ENCODE results near the gene DTNB. TPM values are rescaled to one million over a fixed set of nuclear protein-coding genes. Genes with fewer than 3 reads are reported as not detected.

Gene DTNB
- total RNA-seq, 1 donor from 2014 or later = 12.0 TPM

DNA sequence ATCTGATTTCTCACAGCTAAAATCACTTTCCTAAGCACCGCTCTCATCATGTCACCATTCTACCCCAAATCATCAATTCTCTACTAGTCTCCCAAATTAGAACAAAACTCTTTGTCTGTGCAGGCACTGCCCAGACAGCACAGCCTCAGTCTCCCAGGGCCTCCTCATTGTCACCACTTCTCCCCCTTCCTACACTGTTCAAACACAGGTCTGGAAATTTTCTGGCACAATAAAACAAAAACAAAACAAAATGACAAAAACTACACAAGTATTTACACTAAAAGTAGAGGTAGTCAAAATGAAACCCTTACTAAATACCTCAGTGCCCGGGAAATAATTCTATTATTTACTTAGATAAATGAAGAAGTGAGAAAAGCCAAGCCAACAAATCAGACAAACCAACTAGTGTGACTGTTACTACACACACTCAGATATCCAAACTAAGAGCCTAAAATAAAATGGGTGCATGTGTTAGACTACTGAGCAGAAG, 175.4 kb downstream of the DTNB start:
- TF ChIP-seq, protein P1, sequence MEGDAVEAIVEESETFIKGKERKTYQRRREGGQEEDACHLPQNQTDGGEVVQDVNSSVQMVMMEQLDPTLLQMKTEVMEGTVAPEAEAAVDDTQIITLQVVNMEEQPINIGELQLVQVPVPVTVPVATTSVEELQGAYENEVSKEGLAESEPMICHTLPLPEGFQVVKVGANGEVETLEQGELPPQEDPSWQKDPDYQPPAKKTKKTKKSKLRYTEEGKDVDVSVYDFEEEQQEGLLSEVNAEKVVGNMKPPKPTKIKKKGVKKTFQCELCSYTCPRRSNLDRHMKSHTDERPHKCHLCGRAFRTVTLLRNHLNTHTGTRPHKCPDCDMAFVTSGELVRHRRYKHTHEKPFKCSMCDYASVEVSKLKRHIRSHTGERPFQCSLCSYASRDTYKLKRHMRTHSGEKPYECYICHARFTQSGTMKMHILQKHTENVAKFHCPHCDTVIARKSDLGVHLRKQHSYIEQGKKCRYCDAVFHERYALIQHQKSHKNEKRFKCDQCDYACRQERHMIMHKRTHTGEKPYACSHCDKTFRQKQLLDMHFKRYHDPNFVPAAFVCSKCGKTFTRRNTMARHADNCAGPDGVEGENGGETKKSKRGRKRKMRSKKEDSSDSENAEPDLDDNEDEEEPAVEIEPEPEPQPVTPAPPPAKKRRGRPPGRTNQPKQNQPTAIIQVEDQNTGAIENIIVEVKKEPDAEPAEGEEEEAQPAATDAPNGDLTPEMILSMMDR (IDR thresholded peaks at IDR 0.05; ENCODE audit: unreplicated experiment) = no peak
- Mint-ChIP-seq H3K9me3 (ENCODE audit: unreplicated experiment) (no peaks in the 10 kb centered on the region), H3K4me1 (ENCODE audit: unreplicated experiment) (no peaks in the 10 kb centered on the region), H3K4me3 (ENCODE audit: unreplicated experiment) (no peak overlapping the region), H3K36me3 (ENCODE audit: low read depth, unreplicated experiment) (no peaks in the 10 kb centered on the region), H3K27me3 (ENCODE audit: unreplicated experiment) (no peaks in the 10 kb centered on the region), H3K27ac (ENCODE audit: unreplicated experiment) (no peak overlapping the region)
- no peak for DNase-seq (ENCODE audit: low spot score)

DNA sequence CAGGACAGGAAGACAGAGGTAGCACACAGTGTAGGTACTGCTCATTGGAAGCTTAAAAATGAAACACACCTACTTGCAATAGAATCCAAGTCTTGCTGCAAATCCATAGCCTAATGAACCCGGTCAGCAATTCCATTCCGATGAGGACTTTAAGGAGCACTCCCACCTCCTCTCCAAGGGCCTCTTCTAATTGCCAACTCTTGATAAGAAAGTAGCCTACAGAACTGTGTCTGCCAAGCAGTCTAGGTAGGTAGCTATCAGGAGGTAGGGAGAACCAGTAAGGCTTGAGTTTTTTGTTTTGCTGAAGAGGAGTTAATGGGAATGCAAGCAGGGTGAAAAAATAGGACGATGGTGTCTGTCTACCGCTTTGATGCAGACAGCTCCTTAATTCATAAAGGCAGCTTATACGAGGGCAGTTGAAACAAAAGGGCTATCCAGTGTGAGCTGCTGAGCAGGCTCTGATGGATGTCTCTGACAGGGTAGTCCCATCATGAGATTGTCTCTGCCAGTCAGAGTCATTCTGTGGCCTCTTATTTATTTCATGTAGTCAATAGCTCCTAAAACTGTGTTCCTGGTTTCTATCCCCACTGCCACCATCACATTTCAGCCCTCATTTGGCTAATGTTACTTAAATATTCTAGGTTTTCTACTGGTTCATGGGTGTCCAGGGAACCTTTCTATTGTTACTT, 176.0 kb downstream of the DTNB start:
- no peak overlapping the region for H3K4me3 Mint-ChIP-seq (ENCODE audit: unreplicated experiment)
- TF ChIP-seq, protein P1 (IDR thresholded peaks at IDR 0.05; ENCODE audit: unreplicated experiment) = no peak
- H3K4me1 Mint-ChIP-seq (ENCODE audit: unreplicated experiment) = no peaks in the 10 kb centered on the region
- H3K36me3 Mint-ChIP-seq (ENCODE audit: low read depth, unreplicated experiment) = no peaks in the 10 kb centered on the region
- no peak overlapping the region for H3K27ac Mint-ChIP-seq (ENCODE audit: unreplicated experiment)
- H3K27me3 Mint-ChIP-seq (ENCODE audit: unreplicated experiment) = no peaks in the 10 kb centered on the region
- H3K9me3 Mint-ChIP-seq (ENCODE audit: unreplicated experiment) = no peaks in the 10 kb centered on the region
- no peak for DNase-seq (ENCODE audit: low spot score)

DNA sequence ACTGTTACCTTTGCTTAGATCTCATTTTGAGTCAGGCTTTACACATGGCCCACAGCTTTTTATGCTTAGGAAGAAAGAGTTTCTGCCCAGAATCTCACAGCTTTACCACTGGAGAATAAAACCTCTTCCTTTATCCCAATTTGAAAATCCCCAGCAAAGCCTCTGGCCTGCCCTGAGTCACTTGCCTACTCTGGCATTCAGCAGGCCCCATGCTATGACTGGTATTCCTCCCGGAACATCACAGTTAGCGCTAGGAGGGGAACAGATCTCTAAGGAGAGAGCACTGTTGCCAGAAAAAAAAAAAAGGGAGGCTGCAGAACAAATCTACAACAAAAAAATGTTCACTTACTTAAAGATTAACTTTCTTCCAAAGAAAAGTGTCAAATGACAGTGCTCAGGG, 178.8 kb downstream of the DTNB start:
- H3K27me3 Mint-ChIP-seq (ENCODE audit: unreplicated experiment) = no peaks in the 10 kb centered on the region
- H3K4me1 Mint-ChIP-seq (ENCODE audit: unreplicated experiment) = no peaks in the 10 kb centered on the region
- H3K9me3 Mint-ChIP-seq (ENCODE audit: unreplicated experiment) = no peaks in the 10 kb centered on the region
- H3K27ac Mint-ChIP-seq (ENCODE audit: unreplicated experiment) = no peak overlapping the region
- DNase-seq (ENCODE audit: low spot score) = no peak
- TF ChIP-seq, protein P1 (IDR thresholded peaks at IDR 0.05; ENCODE audit: unreplicated experiment) = no peak
- no peaks in the 10 kb centered on the region for H3K36me3 Mint-ChIP-seq (ENCODE audit: low read depth, unreplicated experiment)
- no peak overlapping the region for H3K4me3 Mint-ChIP-seq (ENCODE audit: unreplicated experiment)

DNA sequence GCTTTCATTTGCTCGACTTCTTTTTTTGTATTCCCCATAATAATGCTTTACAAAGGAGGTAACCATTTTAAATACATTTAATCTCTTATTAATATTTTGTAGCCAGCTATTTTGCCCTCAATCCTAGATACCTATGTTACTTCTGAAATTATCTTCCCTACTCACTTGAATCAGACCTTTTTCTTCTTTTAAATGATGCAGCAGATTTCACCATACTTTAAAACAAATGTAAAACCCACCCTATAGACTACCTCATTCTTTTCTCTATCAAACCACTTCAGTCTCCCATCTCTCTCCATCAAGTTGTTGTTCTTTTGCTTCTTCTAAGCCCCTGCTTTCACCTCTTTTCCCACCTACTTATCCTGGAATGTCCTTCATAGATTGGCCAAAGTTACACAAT, 180.2 kb downstream of the DTNB start:
- TF ChIP-seq, protein P1 (IDR thresholded peaks at IDR 0.05; ENCODE audit: unreplicated experiment) = no peak
- Mint-ChIP-seq H3K27ac (ENCODE audit: unreplicated experiment) (no peak overlapping the region), H3K4me1 (ENCODE audit: unreplicated experiment) (no peaks in the 10 kb centered on the region), H3K36me3 (ENCODE audit: low read depth, unreplicated experiment) (no peaks in the 10 kb centered on the region), H3K27me3 (ENCODE audit: unreplicated experiment) (no peaks in the 10 kb centered on the region), H3K4me3 (ENCODE audit: unreplicated experiment) (no peak overlapping the region), H3K9me3 (ENCODE audit: unreplicated experiment) (no peaks in the 10 kb centered on the region)
- no peak for DNase-seq (ENCODE audit: low spot score)

DNA sequence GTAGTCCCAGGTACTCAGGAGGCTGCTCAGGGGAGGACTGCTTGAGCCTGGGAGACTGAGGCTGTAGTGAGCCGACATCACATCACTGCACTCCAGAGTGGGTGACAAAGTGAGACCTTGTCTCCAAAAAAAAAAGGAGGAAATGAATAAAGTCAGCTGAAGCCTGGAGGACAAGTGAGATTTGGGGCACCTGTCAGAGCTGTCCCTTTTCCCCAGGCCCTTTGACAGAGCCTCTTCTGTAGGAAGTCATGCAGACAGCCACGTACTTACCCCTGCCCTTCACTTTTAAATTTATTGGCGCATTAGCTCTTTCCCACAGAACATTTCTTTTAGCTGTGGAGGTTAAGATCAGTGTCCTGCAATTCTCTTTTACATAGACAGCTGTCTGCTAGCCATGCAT, 180.7 kb downstream of the DTNB start:
- Mint-ChIP-seq H3K4me1 (ENCODE audit: unreplicated experiment) (no peaks in the 10 kb centered on the region), H3K27ac (ENCODE audit: unreplicated experiment) (no peak overlapping the region), H3K27me3 (ENCODE audit: unreplicated experiment) (no peaks in the 10 kb centered on the region), H3K36me3 (ENCODE audit: low read depth, unreplicated experiment) (no peaks in the 10 kb centered on the region), H3K4me3 (ENCODE audit: unreplicated experiment) (no peak overlapping the region), H3K9me3 (ENCODE audit: unreplicated experiment) (no peaks in the 10 kb centered on the region)
- no peak for DNase-seq (ENCODE audit: low spot score)
- TF ChIP-seq, protein P1 (IDR thresholded peaks at IDR 0.05; ENCODE audit: unreplicated experiment) = no peak

Measured in endothelial cell (in vitro differentiated cells).